Measurements from ENCODE around the gene FOXR2.

FOXR2 gene

DNA sequence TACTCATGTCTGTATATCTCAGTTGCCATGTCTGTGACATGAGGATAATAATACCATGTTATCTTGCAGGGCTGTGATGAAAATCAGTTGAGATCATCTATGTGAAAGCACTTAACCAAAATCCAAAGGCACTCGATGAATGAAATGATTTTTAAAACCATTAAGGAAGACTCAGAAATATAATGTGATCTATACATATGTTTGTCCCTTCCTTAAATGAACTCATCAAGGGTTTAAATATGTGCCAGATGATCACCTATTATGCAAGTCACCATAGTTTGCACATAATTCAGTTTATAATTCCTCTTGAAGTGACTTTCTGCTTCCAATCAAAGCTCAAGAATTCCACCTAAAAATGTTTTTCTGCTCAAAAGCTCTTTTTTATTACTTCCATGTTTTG lies at the start of gene FOXR2:
Gene FOXR2 (plus strand): TSS at position 301 of the 400 bp plus-strand sequence. CDS start 312 bp downstream, outside the sequence.
- FAIRE-seq = no peak
- no peak for DNase-seq (ENCODE audit: insufficient read length, low spot score)

GRCh38 chrX:55579115-55579514 lies 44.1 kb upstream of the FOXR2 start:
- FAIRE-seq = no peak
- DNase-seq (ENCODE audit: insufficient read length, low spot score) = no peak

DNA sequence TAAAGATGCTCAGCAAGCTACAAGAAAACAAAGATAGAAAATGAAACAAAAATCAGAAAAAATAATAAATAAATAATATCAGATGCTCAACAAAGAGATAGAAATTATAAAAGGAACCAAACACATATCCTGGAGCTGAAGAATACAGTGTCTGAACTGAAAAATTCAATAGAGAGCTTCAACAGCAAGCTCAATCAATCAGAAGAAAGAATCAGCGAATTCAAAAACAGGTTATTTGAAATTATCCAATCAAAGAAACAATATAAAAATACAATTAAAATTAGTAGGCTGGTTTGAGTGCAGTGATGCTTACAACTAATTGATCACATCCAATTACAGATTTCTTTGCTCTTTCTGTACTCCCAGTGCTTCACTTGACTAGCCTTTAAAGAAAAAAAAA lies 40.8 kb upstream of the FOXR2 start:
- DNase-seq (ENCODE audit: insufficient read length, low spot score) (no peak), FAIRE-seq (no peak)

DNA sequence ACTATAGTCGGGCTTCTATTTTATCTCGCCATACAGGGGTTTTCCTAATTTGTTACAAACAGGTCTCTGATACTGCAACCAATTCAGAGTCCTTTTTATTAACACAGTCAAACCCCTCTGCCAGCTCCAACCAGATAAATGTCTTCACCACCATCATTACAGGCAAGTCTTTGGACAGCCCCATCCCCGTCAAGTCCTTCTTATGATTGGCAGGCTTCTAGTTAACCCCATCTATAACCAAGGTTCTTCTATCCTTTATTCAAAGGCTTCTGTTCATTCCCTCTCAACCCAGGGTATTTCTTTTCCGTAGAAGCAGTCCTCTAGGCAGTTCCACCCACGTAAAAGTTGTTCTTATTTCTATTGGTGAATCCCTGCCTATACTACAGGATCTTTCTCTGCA lies 29.9 kb upstream of the FOXR2 start:
- no peak for FAIRE-seq
- DNase-seq (ENCODE audit: insufficient read length, low spot score) = no peak

DNA sequence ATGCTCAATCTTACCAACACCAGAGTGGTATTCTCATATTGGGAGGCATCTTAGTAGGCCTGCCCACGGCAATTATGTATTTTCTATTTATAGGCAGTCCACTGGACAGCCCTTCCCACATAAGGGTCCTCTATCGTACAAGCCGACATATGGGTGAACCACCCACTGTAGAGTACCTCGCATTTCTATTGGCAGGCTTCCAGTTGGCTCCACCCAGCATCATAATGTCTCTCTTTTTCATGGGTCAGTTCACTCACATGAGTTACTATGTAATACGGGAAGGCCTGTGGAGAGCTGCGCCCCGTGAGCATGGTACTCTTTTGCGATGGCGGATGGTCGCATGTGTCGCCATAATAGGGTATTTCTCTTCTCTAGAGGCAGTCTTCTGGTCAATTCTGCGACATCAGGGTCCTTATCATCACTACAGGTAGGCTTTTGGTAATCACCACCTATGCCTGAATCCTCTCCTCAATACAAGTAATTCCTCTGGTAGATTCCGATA lies 29.4 kb upstream of the FOXR2 start:
- no peak for FAIRE-seq
- DNase-seq (ENCODE audit: insufficient read length, low spot score) = no peak

DNA sequence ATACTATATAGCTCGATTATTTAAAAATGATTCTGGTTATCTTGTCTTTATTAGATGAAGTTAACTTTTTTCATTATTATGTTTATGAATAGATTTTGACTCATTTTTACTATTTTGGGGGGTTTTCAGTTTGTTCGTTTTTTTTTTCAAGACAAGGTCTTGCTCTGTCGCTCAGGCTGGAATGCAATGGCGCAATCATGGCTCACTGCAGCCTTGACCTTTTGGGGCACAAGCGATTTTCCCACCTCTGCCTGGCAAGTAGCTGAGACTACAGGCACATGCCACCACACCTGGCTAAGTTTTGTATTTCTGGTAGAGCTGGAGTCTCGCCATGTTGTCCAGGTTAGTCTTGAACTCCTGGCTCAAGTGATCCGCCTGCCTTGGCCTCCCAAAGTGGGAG lies 24.9 kb upstream of the FOXR2 start:
- DNase-seq (ENCODE audit: insufficient read length, low spot score) (no peak), FAIRE-seq (no peak)

DNA sequence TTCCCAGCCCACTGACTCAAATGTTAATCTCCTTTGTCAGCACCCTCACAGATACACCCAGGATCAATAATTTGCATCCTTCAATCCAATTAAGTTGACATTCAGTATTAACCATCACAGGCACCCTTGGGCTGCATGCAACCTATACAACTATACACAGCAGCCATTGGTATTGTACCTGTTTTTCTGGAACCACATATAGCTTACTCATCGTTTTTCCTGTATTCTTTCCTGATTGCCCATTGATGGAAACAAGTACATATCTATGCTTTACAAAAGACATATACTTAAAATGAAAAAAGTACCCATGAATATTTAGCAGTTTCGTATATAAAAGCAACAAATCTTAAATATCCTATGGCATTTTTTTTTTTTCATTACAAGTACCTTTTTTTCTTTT lies 3.7 kb upstream of the FOXR2 start:
- no peak for DNase-seq (ENCODE audit: insufficient read length, low spot score)

GRCh38 chrX:55624403-55624802 lies 1.2 kb downstream of the FOXR2 start:
- no peak for DNase-seq (ENCODE audit: insufficient read length, low spot score)
- FAIRE-seq = no peak

More for the DNA sequence above, 3.7 kb upstream of the FOXR2 start:
- no peak for FAIRE-seq

DNA sequence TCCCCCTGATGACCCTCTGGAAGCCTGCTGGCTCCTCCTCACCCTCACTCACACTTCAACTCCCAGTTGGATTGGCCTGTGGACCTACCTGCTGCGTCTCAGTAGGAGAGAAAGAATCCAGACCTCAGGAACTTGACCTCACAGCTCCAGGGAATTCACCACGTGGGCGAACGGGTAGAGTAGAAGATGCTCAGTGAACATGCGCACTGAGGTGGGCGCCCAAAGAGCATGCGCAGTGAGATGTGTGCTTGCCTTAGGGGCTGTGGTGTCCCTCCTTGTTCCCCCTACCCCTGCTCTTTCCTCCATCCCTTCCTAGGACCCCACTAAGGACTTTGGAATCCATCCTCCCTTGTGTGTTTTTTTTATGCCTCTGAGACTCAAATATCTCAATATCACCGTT lies 12.9 kb downstream of the FOXR2 start:
- FAIRE-seq (no peak), DNase-seq (ENCODE audit: insufficient read length, low spot score) (no peak)

DNA sequence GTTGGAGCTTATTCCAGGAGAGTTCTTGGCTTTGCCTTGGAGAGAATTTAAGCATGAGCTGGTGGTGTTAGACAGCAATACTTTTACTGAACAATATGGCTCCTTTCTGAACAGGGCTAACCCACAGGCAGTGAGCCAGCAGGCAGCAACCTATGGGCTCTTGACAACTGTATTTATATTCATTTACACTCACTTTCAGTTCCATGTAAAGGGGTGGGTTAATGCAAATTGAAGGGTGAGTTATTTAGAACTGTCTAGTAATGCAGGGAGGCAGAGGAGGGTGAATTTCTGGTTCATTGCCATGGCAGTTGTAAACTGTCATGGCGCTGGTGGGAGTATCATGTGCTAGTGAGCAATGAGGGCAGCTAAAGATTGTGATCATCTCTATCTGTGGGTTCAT lies 15.7 kb downstream of the FOXR2 start:
- FAIRE-seq = peak; percentile 77
- no peak for DNase-seq (ENCODE audit: insufficient read length, low spot score)

DNA sequence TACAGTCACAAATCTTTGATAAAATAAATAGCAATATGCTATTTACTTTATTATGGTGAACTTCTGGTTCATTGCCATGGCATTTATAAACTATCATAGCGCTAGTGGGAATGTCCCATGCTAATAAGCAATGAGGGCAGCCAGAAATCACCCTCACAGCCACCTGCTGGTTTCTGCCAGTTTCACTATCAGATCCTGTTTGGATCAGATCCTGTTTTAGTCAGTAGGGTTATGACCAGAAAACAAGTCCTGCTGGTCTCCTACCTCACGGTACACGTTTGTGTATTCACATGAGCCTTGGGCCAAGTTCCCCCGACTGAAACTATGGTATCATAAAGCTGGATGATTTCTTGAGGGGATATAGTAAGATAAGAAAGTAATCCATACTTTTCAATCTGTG lies 17.7 kb downstream of the FOXR2 start:
- peak; percentile 83 for FAIRE-seq
- DNase-seq (ENCODE audit: insufficient read length, low spot score) = no peak

- FAIRE-seq (no peak), DNase-seq (ENCODE audit: insufficient read length, low spot score) (no peak)
Observed at GRCh38 chrX:55648434-55648833, 25.2 kb downstream of the FOXR2 start.

- DNase-seq (ENCODE audit: insufficient read length, low spot score) = no peak
- no peak for FAIRE-seq
Observed at GRCh38 chrX:55659931-55660330, 36.7 kb downstream of the FOXR2 start.

- FAIRE-seq (peak; percentile 79), DNase-seq (ENCODE audit: insufficient read length, low spot score) (no peak)
Observed at GRCh38 chrX:55663584-55663983, 40.4 kb downstream of the FOXR2 start.

DNA sequence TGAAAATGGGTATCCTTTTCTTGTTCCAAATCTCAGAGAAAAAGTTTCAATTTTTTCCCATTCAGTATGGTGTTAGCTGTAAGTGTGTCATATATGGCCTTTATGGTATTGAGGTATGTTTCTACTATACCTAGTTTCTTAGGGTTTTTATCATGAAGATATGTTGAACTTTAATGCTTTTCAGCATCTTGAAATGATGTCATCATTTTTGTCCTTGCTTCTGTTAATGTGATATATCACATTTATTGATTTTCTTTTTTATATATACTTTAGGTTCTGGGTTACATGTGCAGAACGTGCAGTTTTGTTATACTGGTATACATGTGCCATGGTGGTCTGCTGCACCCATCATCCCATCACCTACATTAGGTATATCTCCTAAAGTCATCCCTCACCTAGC lies 44.9 kb downstream of the FOXR2 start:
- DNase-seq (ENCODE audit: insufficient read length, low spot score) (no peak), FAIRE-seq (no peak)

Measured in GM19239 (cell line).